GM12878 (cell line): ENCODE results near the gene KRT86. TPM values are rescaled to one million over a fixed set of nuclear protein-coding genes. Genes with fewer than 3 reads are reported as not detected.

ENCODE experiments used
- ATAC-seq: fragments of 200-7000 bp; cut with Tn5 transposase; 3 replicates; pipeline ENCODE4 v1.9.1; 2020; ENCODE audit warnings: mild to moderate bottlenecking, moderate library complexity
- BruUV-seq: library from RNA; stranded (reverse); fragments of 400-500 nt; replicated peaks from 2 replicates; lab custom pipeline; 2021; lab: Mats Ljungman, UMichigan
- CTCF ChIA-PET: fragments of 300-600 bp; sonication (Branson Sonifier 250); formaldehyde crosslinking; extraction: SDS; loops from one replicate; lab custom pipeline; 2021; ENCODE audit warnings: inconsistent platforms; lab: Yijun Ruan, JAX
- POLR2A ChIA-PET: fragments of 350-600 bp; formaldehyde crosslinking; extraction: SDS; loops from one replicate; lab custom pipeline; 2021; ENCODE audit warnings: inconsistent platforms; lab: Charles Lee
- RAD21 ChIA-PET: fragments of 300-600 bp; sonication (Branson Sonifier 250); formaldehyde crosslinking; loops from one replicate; lab custom pipeline; 2023; ENCODE audit warnings: antibody characterized with exemption; ENCODE audit not compliant: unreplicated experiment; lab: Charles Lee
- SMC1A ChIA-PET: fragments of 300-600 bp; sonication (Branson Sonifier 250); formaldehyde crosslinking; loops from one replicate; lab custom pipeline; 2023; ENCODE audit not compliant: unreplicated experiment, uncharacterized antibody; lab: Charles Lee
- DNase-seq: peaks from one replicate; pipeline ENCODE4 v3.0.0-alpha.2; 2011; ENCODE audit warnings: low read depth, low spot score
- FAIRE-seq: peaks from 3 replicates; lab custom pipeline; 2011; peaks lifted over from hg19 to GRCh38; lab: Jason Lieb, UNC
- H2AFZ ChIP-seq: 2 replicates; pipeline ENCODE4 v1.6.0; 2011; ENCODE audit warnings: low read depth, low read length, control low read depth; ENCODE audit not compliant: control insufficient read depth
- H3K27ac ChIP-seq: 2 replicates; pipeline ENCODE4 v1.5.1; 2011; ENCODE audit warnings: control low read depth; ENCODE audit not compliant: control insufficient read depth, insufficient read depth
- H3K27me3 ChIP-seq, 2 experiments: replicated peaks in 1 of 2; 2 replicates each; pipeline versions ENCODE4 v1.6.0 to v1.6.1; 2011; ENCODE audit warnings: low read length in 1 of 2; ENCODE audit not compliant: control insufficient read depth in 2 of 2, insufficient read depth in 2 of 2
- H3K36me3 ChIP-seq, 2 experiments: 2 replicates each; pipeline ENCODE4 v1.5.1; 2011; ENCODE audit warnings: low read length in 1 of 2; ENCODE audit not compliant: control insufficient read depth in 2 of 2, insufficient read depth in 2 of 2
- H3K4me1 ChIP-seq: 2 replicates; pipeline ENCODE4 v1.6.1; 2011; ENCODE audit warnings: mild to moderate bottlenecking, low read length, moderate library complexity, mixed read lengths; ENCODE audit not compliant: control insufficient read depth, insufficient read depth
- H3K4me2 ChIP-seq: 2 replicates; pipeline ENCODE4 v1.6.0; 2011; ENCODE audit warnings: control low read depth; ENCODE audit not compliant: control insufficient read depth, insufficient read depth
- H3K4me3 ChIP-seq: fragments of 200-600 bp; sonication (generic); 2 replicates; pipeline ENCODE4 v1.5.1; 2016
- H3K79me2 ChIP-seq: 2 replicates; pipeline ENCODE4 v1.6.0; 2011; ENCODE audit warnings: low read length; ENCODE audit not compliant: control insufficient read depth, insufficient read depth
- H3K9ac ChIP-seq: 2 replicates; pipeline ENCODE4 v1.8.0; 2011; ENCODE audit warnings: low read length, control low read depth, mixed read lengths; ENCODE audit not compliant: control insufficient read depth, insufficient read depth
- H3K9me3 ChIP-seq: replicated peaks from 3 replicates; pipeline ENCODE4 v1.5.1; 2011; ENCODE audit warnings: mild to moderate bottlenecking, low read length; ENCODE audit not compliant: control insufficient read depth, insufficient read depth
- H4K20me1 ChIP-seq: 2 replicates; pipeline ENCODE4 v1.6.0; 2011; ENCODE audit not compliant: control insufficient read depth, insufficient read depth
- E2F8 ChIP-seq: fragments of 450-650 bp; IDR thresholded peaks from 2 replicates; pipeline ENCODE4 v1.6.1; 2018; ENCODE audit warnings: mild to moderate bottlenecking, low read depth, moderate library complexity; ENCODE audit not compliant: partially characterized antibody
- RB1 ChIP-seq: fragments of 450-650 bp; formaldehyde crosslinking; IDR thresholded peaks from 2 replicates; pipeline ENCODE4 v1.6.1; 2017; ENCODE audit warnings: mild to moderate bottlenecking, borderline replicate concordance
- SUPT20H ChIP-seq: IDR thresholded peaks from 2 replicates; pipeline ENCODE4 v1.6.1; 2011; ENCODE audit warnings: low read depth, mild to moderate bottlenecking, low read length, moderate library complexity, borderline replicate concordance; ENCODE audit not compliant: control insufficient read depth
- WGBS: methylation state at CpG from one replicate; pipeline ENCODE4 v1.1.6; 2016; ENCODE audit warnings: low lambda C conversion rate; ENCODE audit not compliant: insufficient replicate concordance, insufficient coverage; ENCODE audit errors: missing lambda C conversion rate; 5-methylcytosine and 5-hydroxymethylcytosine counted together
- in situ Hi-C: fragments of 300-500 bp; cut with MboI; formaldehyde crosslinking; loops from 9 replicates; pipeline ENCODE4 v1.14.3; 2018; ENCODE audit warnings: mixed read lengths
- intact Hi-C: fragments of 100-400 bp; cut with micrococcal nuclease; formaldehyde crosslinking; loops from one replicate; pipeline ENCODE4 v1.14.2; 2022; ENCODE audit not compliant: unreplicated experiment
- polyA plus RNA-seq, 11 experiments: library from polyadenylated mRNA; depleted of rRNA in 4 of 11; unstranded in 6 of 11; stranded (reverse) in 5 of 11; fragments of >200 nt; fragmentation: Nextera tagmentation in 4 of 11; fragmentation: Illumina TruSeq in 1 of 11; extraction: Ambion mirVana in 4 of 11; extraction: Trizol in 1 of 11; gene quantifications; 1 replicate in 1 of 11; 2 replicates in 10 of 11; pipeline versions ENCODE4 v1.2.1 to v1.2.3, GENCODE V29; 2011 to 2016; ENCODE audit warnings: inconsistent platforms in 2 of 11, missing spikeins in 2 of 11, low read depth in 1 of 11
- total RNA-seq, 4 experiments: library from RNA; depleted of rRNA in 3 of 4; stranded (reverse); fragments of >200 nt in 3 of 4; fragmentation: Illumina TruSeq in 1 of 4; extraction: Trizol in 1 of 4; gene quantifications; 2 replicates each; pipeline versions ENCODE4 v1.2.1 to v1.2.3, GENCODE V29; 2013 to 2021

KRT86 gene
- total and polyA plus RNA-seq, 10 of the 15 experiments (the other 5 are each of a cell fraction or from before 2014, with no cell fraction given), result 0.11 to 0.54 (median 0.18) TPM; not detected in 4

GRCh38 chr12:52238916-52239646 lies 35.4 kb upstream of the KRT86 start:
- RAD21 ChIA-PET, result no interaction called here
- Histone ChIP-seq H3K36me3 (no peaks in the 10 kb centered on the region), H3K4me3 (no peak overlapping the region), H4K20me1 (no peaks in the 10 kb centered on the region)
- TF ChIP-seq SUPT20H (no peak), E2F8 (no peak), RB1 (no peak)
- TF ChIP-seq, all 136 proteins: peak for 0
- intact Hi-C loops, result no loop called here
- POLR2A ChIA-PET, result no interaction called here
- no peaks in the 10 kb centered on the region for H3K79me2 ChIP-seq
- WGBS, result 53% methylated on average over 7 of the region's 7 CpGs
- H2AFZ ChIP-seq, result no peak overlapping the region
- no peak overlapping the region for H3K27ac ChIP-seq
- DNase-seq (no peak), ATAC-seq (no peak), FAIRE-seq (no peak)
- H3K9me3 ChIP-seq, result no peaks in the 10 kb centered on the region
- CTCF ChIA-PET, result interaction anchor here (0.6 to 4.2 kb wide), 5 partner anchors 12 to 115 kb away, joined by 3 to 26 read pairs (median 7); no protein-coding TSS in a partner anchor
- peaks cover 10% of the 10 kb centered on the region for H3K4me1 ChIP-seq
- no peak overlapping the region for H3K4me2 ChIP-seq
- BruUV-seq, result no TSS peak
- no peak overlapping the region for H3K9ac ChIP-seq
- 0 out of 4 replicates have a peak, but pooled peaks cover 0 to 1% of the 10 kb centered on the region in 2 experiments for H3K27me3 ChIP-seq
- SMC1A ChIA-PET, result no interaction called here
- in situ Hi-C loops, result no loop called here
